Osteoblast (primary cell): ENCODE results near the gene HMGN5. TPM values are rescaled to one million over a fixed set of nuclear protein-coding genes. Genes with fewer than 3 reads are reported as not detected.

Source experiments
- DNase-seq: peaks from one replicate; pipeline ENCODE4 v3.0.0; 2011; ENCODE audit warnings: low spot score, mixed read lengths; ENCODE audit not compliant: insufficient read length; ENCODE audit errors: missing footprints
- H2AFZ ChIP-seq: 2 replicates; pipeline ENCODE4 v1.6.0; 2011; ENCODE audit warnings: mild to moderate bottlenecking, low read length
- H3K27ac ChIP-seq: 2 replicates; pipeline ENCODE4 v1.5.1; 2011; ENCODE audit warnings: mild to moderate bottlenecking, low read depth, low read length, moderate library complexity
- H3K27me3 ChIP-seq: 2 replicates; pipeline ENCODE4 v1.6.0; 2012; ENCODE audit warnings: mild to moderate bottlenecking, control low read depth, inconsistent platforms, low read length, moderate library complexity; ENCODE audit not compliant: insufficient read depth
- H3K36me3 ChIP-seq: 2 replicates; pipeline ENCODE4 v1.5.1; 2011; ENCODE audit warnings: mild to moderate bottlenecking, low read length, control low read depth, moderate library complexity; ENCODE audit not compliant: insufficient read depth
- H3K4me1 ChIP-seq: 2 replicates; pipeline ENCODE4 v1.5.1; 2011; ENCODE audit warnings: mild to moderate bottlenecking, low read length, control low read depth, moderate library complexity; ENCODE audit not compliant: insufficient read depth
- H3K4me2 ChIP-seq: 2 replicates; pipeline ENCODE4 v1.6.0; 2011; ENCODE audit warnings: mild to moderate bottlenecking, low read length; ENCODE audit not compliant: insufficient read depth
- H3K4me3 ChIP-seq: fragments of 200-600 bp; sonication (generic); 3 replicates; pipeline ENCODE4 v1.5.1; 2012; ENCODE audit warnings: mild to moderate bottlenecking, low read length, inconsistent platforms; ENCODE audit not compliant: insufficient read depth
- H3K79me2 ChIP-seq: 2 replicates; pipeline ENCODE4 v1.6.0; 2012; ENCODE audit warnings: mild to moderate bottlenecking, low read length, control low read depth, inconsistent platforms; ENCODE audit not compliant: insufficient read depth
- H3K9me3 ChIP-seq: 2 replicates; pipeline ENCODE4 v1.5.1; 2011; ENCODE audit warnings: low read depth, low read length, control low read depth
- H4K20me1 ChIP-seq: 2 replicates; pipeline ENCODE4 v1.6.0; 2012; ENCODE audit warnings: mild to moderate bottlenecking, low read length, control low read depth; ENCODE audit not compliant: insufficient read depth
- total RNA-seq: library from RNA; depleted of rRNA; stranded (reverse); fragments of >200 nt; gene quantifications from 2 replicates; pipeline ENCODE4 v1.2.3, GENCODE V29; 2012
- TF ChIP-seq, protein P1 (sequence below): IDR thresholded peaks from 2 replicates; pipeline ENCODE4 v1.5.1; 2011; ENCODE audit warnings: mild to moderate bottlenecking, low read depth, low read length, moderate library complexity; ENCODE audit errors: extremely low read depth

The HMGN5 gene
- total RNA-seq, 1 donor, result 1.8 TPM

DNA sequence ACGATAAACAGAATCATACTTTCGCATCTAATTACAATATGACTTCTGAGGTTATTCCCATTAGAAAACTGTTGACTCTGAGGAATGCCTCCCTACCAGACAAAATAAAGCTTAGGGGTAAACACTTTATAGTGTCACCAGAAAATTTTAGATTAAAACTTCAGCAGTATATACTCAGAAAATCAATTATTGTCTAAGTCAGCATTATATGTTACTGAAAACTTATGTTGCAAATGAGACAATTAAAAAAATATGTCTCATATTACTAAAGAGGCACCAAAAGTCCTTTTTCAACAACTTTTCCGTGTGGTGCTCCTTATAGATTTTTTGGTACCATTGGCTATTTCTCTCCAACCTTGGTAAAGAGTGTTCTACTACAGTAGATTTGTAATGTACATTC lies 91.4 kb downstream of the HMGN5 start:
- H2AFZ ChIP-seq, result no peak overlapping the region
- H3K27ac ChIP-seq, result no peak overlapping the region
- H3K9me3 ChIP-seq, result no peaks in the 10 kb centered on the region
- no peak for DNase-seq
- H3K4me3 ChIP-seq, result no peak overlapping the region
- H3K27me3 ChIP-seq, result no peaks in the 10 kb centered on the region
- no peak overlapping the region for H3K4me2 ChIP-seq
- H3K36me3 ChIP-seq, result no peaks in the 10 kb centered on the region
- TF ChIP-seq, protein P1, sequence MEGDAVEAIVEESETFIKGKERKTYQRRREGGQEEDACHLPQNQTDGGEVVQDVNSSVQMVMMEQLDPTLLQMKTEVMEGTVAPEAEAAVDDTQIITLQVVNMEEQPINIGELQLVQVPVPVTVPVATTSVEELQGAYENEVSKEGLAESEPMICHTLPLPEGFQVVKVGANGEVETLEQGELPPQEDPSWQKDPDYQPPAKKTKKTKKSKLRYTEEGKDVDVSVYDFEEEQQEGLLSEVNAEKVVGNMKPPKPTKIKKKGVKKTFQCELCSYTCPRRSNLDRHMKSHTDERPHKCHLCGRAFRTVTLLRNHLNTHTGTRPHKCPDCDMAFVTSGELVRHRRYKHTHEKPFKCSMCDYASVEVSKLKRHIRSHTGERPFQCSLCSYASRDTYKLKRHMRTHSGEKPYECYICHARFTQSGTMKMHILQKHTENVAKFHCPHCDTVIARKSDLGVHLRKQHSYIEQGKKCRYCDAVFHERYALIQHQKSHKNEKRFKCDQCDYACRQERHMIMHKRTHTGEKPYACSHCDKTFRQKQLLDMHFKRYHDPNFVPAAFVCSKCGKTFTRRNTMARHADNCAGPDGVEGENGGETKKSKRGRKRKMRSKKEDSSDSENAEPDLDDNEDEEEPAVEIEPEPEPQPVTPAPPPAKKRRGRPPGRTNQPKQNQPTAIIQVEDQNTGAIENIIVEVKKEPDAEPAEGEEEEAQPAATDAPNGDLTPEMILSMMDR, result no peak
- no peaks in the 10 kb centered on the region for H3K79me2 ChIP-seq
- H4K20me1 ChIP-seq, result no peaks in the 10 kb centered on the region
- no peaks in the 10 kb centered on the region for H3K4me1 ChIP-seq

DNA sequence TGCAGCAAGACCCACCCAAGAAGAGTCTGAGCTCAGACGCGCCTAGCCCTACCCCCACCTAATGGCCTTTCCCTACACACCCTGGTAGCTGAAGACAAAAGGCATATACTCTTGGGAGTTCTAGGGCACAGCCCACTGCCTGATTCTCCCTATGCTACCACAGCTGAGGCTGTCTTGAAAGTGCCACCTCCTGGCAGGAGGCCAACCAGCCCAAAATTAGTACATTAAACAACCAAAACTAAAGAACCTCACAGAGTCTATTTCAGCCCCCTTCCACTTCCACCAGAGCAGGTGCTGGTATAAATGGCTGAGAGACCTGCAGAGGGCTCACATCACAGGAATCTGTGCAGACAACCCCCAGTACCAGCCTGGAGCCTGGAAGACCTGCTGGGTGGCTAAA lies 119.1 kb downstream of the HMGN5 start:
- H3K79me2 ChIP-seq, result no peaks in the 10 kb centered on the region
- H3K9me3 ChIP-seq, result no peaks in the 10 kb centered on the region
- TF ChIP-seq, protein P1, result no peak
- H3K4me2 ChIP-seq, result no peak overlapping the region
- H3K27me3 ChIP-seq, result no peaks in the 10 kb centered on the region
- H3K4me1 ChIP-seq, result no peaks in the 10 kb centered on the region
- no peak overlapping the region for H3K4me3 ChIP-seq
- H4K20me1 ChIP-seq, result no peaks in the 10 kb centered on the region
- no peaks in the 10 kb centered on the region for H3K36me3 ChIP-seq
- DNase-seq, result no peak
- no peak overlapping the region for H2AFZ ChIP-seq
- H3K27ac ChIP-seq, result no peak overlapping the region

Other genes with a start within 250 kb of the HMGN5 start
- 94.1 and 97.2 TPM in 2 replicates for gene SH3BGRL, start 189 bp upstream of the HMGN5 start, total RNA-seq